ENCODE results near the gene CLIC4.
"Not testable (repeated sequence)": the region's sequence is repeated elsewhere in the genome, so short reads cannot be mapped to it uniquely, and the experiment has no call there.

Gene CLIC4

GRCh38 chr1:24744911-24745710 is at the start of gene CLIC4:
CLIC4 (plus strand) TSS chr1:24745447; CDS start chr1:24745554, 107 bp downstream.
- peak; percentile 98 for DNase-seq

GRCh38 chr1:24696041-24696755 is 49.0 kb upstream of the CLIC4 start:
- no peak for DNase-seq

GRCh38 chr1:24696756-24697330 is 48.4 kb upstream of the CLIC4 start:
- DNase-seq: no peak

- not testable (repeated sequence) for DNase-seq
Observed at GRCh38 chr1:24697453-24698001, 47.7 kb upstream of the CLIC4 start.

GRCh38 chr1:24698326-24698725 is 46.9 kb upstream of the CLIC4 start:
- not testable (repeated sequence) for DNase-seq

- no peak for DNase-seq
Observed at GRCh38 chr1:24699628-24700027, 45.6 kb upstream of the CLIC4 start.

GRCh38 chr1:24702511-24703293 is 42.5 kb upstream of the CLIC4 start:
- no peak for DNase-seq

- DNase-seq: no peak
Observed at GRCh38 chr1:24704411-24705259, 40.6 kb upstream of the CLIC4 start.

GRCh38 chr1:24705260-24706073 is 39.8 kb upstream of the CLIC4 start:
- peak; percentile 78 for DNase-seq

GRCh38 chr1:24706074-24706389 is 39.2 kb upstream of the CLIC4 start:
- DNase-seq: not testable (repeated sequence)

- DNase-seq: no peak
Observed at GRCh38 chr1:24707687-24708086, 37.6 kb upstream of the CLIC4 start.

- peak; percentile 33 for DNase-seq
Observed at GRCh38 chr1:24708938-24709337, 36.3 kb upstream of the CLIC4 start.

- no peak for DNase-seq
Observed at GRCh38 chr1:24709791-24710441, 35.3 kb upstream of the CLIC4 start.

- no peak for DNase-seq
Observed at GRCh38 chr1:24711329-24711728, 33.9 kb upstream of the CLIC4 start.

- no peak for DNase-seq
Observed at GRCh38 chr1:24713176-24713575, 32.1 kb upstream of the CLIC4 start.

- no peak for DNase-seq
Observed at GRCh38 chr1:24713736-24714135, 31.5 kb upstream of the CLIC4 start.

GRCh38 chr1:24714859-24715520 is 30.3 kb upstream of the CLIC4 start:
- DNase-seq: no peak

GRCh38 chr1:24715658-24716057 is 29.6 kb upstream of the CLIC4 start:
- DNase-seq: no peak

- DNase-seq: no peak
Observed at GRCh38 chr1:24717887-24718650, 27.2 kb upstream of the CLIC4 start.

Data from hematopoietic multipotent progenitor cell treated with erythropoietin and hydrocortisone succinate and interleukin-3 and kit ligand, for 8 days (in vitro differentiated cells).